Smooth muscle cell (in vitro differentiated cells): ENCODE data around the gene SLC37A1. TPM values are rescaled to one million over a fixed set of nuclear protein-coding genes. Genes with fewer than 3 reads are reported as not detected.

ENCODE experiments used
- DNase-seq: peaks from one replicate; lab custom pipeline; 2025; ENCODE audit not compliant: unreplicated experiment; lab: John Stamatoyannopoulos, UW
- H2AFZ ChIP-seq: fragments of 200-600 bp; sonication (generic); 2 replicates; pipeline ENCODE4 v1.6.0; 2016; ENCODE audit warnings: antibody characterized with exemption, low read depth, mild to moderate bottlenecking
- H3F3A ChIP-seq: fragments of 200-600 bp; sonication (generic); 2 replicates; pipeline ENCODE4 v1.6.0; 2017; ENCODE audit warnings: antibody characterized with exemption, low read depth
- H3K27ac ChIP-seq: fragments of 200-600 bp; sonication (generic); 2 replicates; pipeline ENCODE4 v1.5.1; 2016; ENCODE audit warnings: low read depth, mild to moderate bottlenecking
- H3K27me3 ChIP-seq: fragments of 200-600 bp; sonication (generic); 2 replicates; pipeline ENCODE4 v1.6.1; 2016; ENCODE audit warnings: low read depth, mild to moderate bottlenecking
- H3K36me3 ChIP-seq: fragments of 200-600 bp; sonication (generic); 2 replicates; pipeline ENCODE4 v1.5.1; 2016; ENCODE audit warnings: low read depth
- H3K4me1 ChIP-seq: fragments of 200-600 bp; sonication (generic); 2 replicates; pipeline ENCODE4 v1.5.1; 2016; ENCODE audit warnings: low read depth
- H3K4me2 ChIP-seq: fragments of 200-600 bp; sonication (generic); 2 replicates; pipeline ENCODE4 v1.6.0; 2016; ENCODE audit warnings: mild to moderate bottlenecking
- H3K4me3 ChIP-seq: fragments of 200-600 bp; sonication (generic); 2 replicates; pipeline ENCODE4 v1.5.1; 2016; ENCODE audit warnings: mild to moderate bottlenecking
- H3K79me2 ChIP-seq: fragments of 200-600 bp; sonication (generic); 2 replicates; pipeline ENCODE4 v1.6.0; 2016; ENCODE audit warnings: low read depth, mild to moderate bottlenecking
- H3K9ac ChIP-seq: fragments of 200-600 bp; sonication (generic); 2 replicates; pipeline ENCODE4 v1.6.0; 2016; ENCODE audit warnings: low read depth
- H3K9me3 ChIP-seq: fragments of 200-600 bp; sonication (generic); replicated peaks from 2 replicates; pipeline ENCODE4 v1.5.1; 2016; ENCODE audit warnings: low read depth
- H4K20me1 ChIP-seq: fragments of 200-600 bp; sonication (generic); 2 replicates; pipeline ENCODE4 v1.6.0; 2016; ENCODE audit warnings: low read depth
- WGBS: methylation state at CpG from one replicate; pipeline ENCODE4 v1.1.7; 2016; ENCODE audit warnings: low lambda C conversion rate; 5-methylcytosine and 5-hydroxymethylcytosine counted together
- polyA plus RNA-seq: library from polyadenylated mRNA; unstranded; fragments of >200 nt; fragmentation: Nextera tagmentation; extraction: Ambion mirVana; gene quantifications from 2 replicates; pipeline ENCODE4 v1.2.1, GENCODE V29; 2016
- total RNA-seq: library from RNA; depleted of rRNA; stranded (reverse); fragments of >200 nt; gene quantifications from 2 replicates; pipeline ENCODE4 v1.2.3, GENCODE V29; 2014
- TF ChIP-seq, protein P1 (sequence below): fragments of 200-600 bp; sonication (generic); IDR thresholded peaks from 2 replicates; pipeline ENCODE4 v1.5.1; 2017; ENCODE audit warnings: borderline replicate concordance, mild to moderate bottlenecking, antibody characterized with exemption; ENCODE audit not compliant: insufficient read depth, poor library complexity, severe bottlenecking

The SLC37A1 gene
- total and polyA plus RNA-seq, 2 experiments from 2014 or later = 15.0 to 18.0 TPM

DNA sequence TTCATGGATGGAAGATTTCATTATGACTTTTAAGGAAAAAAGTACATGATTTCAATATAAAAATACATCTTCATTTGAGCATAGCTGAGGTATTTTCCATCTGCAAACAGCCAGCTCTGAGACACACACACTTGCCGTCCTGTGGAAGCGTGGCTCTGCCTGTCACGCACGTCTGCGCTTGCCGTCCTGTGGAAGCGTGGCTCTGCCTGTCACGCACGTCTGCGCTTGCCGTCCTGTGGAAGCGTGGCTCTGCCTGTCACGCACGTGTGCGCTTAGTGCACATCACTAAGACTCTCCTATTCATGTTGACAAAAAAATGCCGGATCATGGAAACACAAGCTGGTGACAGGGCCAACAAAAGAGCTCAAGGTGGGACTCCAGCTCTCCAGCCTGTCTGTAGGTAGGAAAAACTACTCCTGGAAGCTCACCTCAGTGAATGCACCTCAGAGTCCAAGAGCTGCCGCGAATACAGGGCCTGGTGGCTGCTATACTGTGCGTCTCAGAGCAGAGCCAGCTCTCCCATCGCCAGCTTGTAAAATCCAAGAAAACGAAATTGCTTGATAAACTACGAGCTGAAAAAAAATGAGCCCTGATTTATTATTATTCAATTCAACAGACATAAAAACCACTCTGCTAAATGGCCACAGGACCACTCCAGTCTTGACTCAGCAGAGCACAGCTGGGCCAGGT lies 69.3 kb downstream of the SLC37A1 start:
- Histone ChIP-seq H3K9ac (no peak overlapping the region), H3K27ac (no peak overlapping the region), H2AFZ (no peak overlapping the region), H4K20me1 (no peaks in the 10 kb centered on the region), H3F3A (no peaks in the 10 kb centered on the region), H3K4me2 (no peak overlapping the region), H3K27me3 (no peaks in the 10 kb centered on the region), H3K4me1 (no peaks in the 10 kb centered on the region), H3K79me2 (no peaks in the 10 kb centered on the region), H3K4me3 (no peak overlapping the region), H3K9me3 (no peaks in the 10 kb centered on the region), H3K36me3 (no peaks in the 10 kb centered on the region)
- no peak for DNase-seq
- TF ChIP-seq, protein P1, sequence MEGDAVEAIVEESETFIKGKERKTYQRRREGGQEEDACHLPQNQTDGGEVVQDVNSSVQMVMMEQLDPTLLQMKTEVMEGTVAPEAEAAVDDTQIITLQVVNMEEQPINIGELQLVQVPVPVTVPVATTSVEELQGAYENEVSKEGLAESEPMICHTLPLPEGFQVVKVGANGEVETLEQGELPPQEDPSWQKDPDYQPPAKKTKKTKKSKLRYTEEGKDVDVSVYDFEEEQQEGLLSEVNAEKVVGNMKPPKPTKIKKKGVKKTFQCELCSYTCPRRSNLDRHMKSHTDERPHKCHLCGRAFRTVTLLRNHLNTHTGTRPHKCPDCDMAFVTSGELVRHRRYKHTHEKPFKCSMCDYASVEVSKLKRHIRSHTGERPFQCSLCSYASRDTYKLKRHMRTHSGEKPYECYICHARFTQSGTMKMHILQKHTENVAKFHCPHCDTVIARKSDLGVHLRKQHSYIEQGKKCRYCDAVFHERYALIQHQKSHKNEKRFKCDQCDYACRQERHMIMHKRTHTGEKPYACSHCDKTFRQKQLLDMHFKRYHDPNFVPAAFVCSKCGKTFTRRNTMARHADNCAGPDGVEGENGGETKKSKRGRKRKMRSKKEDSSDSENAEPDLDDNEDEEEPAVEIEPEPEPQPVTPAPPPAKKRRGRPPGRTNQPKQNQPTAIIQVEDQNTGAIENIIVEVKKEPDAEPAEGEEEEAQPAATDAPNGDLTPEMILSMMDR = no peak
- 93% methylated on average over 22 of the region's 22 CpGs for WGBS

DNA sequence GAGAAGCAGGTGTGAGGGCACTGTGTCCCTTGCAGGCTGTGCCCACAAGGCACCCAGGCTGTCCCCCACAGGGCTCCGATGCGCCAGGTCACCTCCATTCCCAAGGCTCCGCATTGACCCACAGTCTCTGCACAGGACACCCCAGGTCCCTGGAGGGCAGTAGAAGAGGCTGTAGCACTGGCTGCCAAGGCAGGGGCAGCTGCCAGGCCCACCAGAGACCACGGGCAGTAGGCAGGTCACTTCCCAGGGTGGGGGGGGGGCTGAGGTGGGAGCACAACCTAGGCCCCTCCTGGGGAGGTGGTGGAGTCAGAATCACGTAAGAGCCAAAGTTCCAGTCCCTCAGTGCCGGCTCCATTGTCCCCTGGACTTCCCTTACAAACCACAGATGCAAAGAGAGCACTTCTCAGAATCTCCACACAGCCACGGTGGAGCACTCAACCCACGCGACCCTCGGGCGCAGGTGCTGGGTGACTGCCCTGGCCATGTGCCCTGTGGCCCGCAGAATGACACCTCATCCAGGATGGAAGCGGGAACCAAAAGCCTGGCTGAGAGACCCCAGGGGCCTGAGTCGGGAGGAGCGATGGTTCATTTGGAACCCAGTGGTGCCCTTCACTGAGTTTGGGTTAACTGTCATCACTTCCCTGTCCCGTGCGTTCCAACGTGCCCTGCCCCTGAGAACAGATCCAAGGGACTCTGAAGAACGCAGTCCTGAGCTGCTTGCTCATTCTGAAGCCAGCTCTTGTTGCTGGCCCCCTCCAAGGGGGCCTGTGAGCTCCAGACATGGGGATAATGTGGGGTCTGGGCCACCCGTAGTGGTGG lies 70.0 kb downstream of the SLC37A1 start:
- Histone ChIP-seq H3K4me1 (no peaks in the 10 kb centered on the region), H4K20me1 (no peaks in the 10 kb centered on the region), H3K4me2 (no peak overlapping the region), H3K79me2 (no peaks in the 10 kb centered on the region), H3K36me3 (no peaks in the 10 kb centered on the region), H3K9ac (no peak overlapping the region), H3K4me3 (no peak overlapping the region), H3K27ac (no peak overlapping the region), H2AFZ (no peak overlapping the region), H3K27me3 (no peaks in the 10 kb centered on the region), H3K9me3 (no peaks in the 10 kb centered on the region), H3F3A (no peaks in the 10 kb centered on the region)
- 91% methylated on average over 20 of the region's 20 CpGs for WGBS
- TF ChIP-seq, protein P1 = no peak
- DNase-seq = no peak

DNA sequence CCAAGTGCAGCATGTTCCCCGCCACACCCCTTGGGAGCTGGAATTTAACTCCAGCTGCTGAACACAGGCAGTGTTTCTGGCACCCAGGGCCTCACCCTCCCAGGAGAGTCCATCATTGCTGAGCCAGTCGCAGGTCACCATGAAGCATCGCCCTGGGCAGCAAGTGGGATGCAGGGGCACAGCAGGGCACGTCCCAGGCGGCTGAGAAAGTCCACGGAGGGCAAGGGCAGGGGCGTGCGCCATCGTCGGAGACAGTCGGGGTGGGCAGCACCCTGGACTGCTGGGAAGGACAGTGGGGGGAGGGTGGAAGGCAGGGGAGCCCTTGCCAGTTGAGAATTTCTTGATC lies 70.6 kb downstream of the SLC37A1 start:
- Histone ChIP-seq H3K27ac (no peak overlapping the region), H3K4me2 (no peak overlapping the region), H3F3A (no peaks in the 10 kb centered on the region), H3K4me3 (no peak overlapping the region), H3K79me2 (no peaks in the 10 kb centered on the region), H2AFZ (no peak overlapping the region), H3K4me1 (no peaks in the 10 kb centered on the region), H3K27me3 (no peaks in the 10 kb centered on the region), H3K9me3 (no peaks in the 10 kb centered on the region), H3K36me3 (no peaks in the 10 kb centered on the region), H4K20me1 (no peaks in the 10 kb centered on the region), H3K9ac (no peak overlapping the region)
- 99% methylated on average over 11 of the region's 11 CpGs for WGBS
- TF ChIP-seq, protein P1 = no peak
- no peak for DNase-seq
